Kidney capillary endothelial cell (primary cell): Measurements from ENCODE around the gene ELOVL2.
A peak's percentile ranks its signal among the peaks of the same experiment; 100 is the strongest.
"Not testable (repeated sequence)": the region's sequence is repeated elsewhere in the genome, so short reads cannot be mapped to it uniquely, and the experiment has no call there.

Source experiments
- DNase-seq: peaks from one replicate; pipeline ENCODE4 v3.0.0-alpha.2; 2018; ENCODE audit warnings: low spot score

Gene ELOVL2

GRCh38 chr6:11043961-11044711 is at the start of gene ELOVL2:
TSS of gene ELOVL2 (minus strand) at chr6:11044305. CDS start at chr6:11044230, 75 bp downstream.
- no peak for DNase-seq

DNA sequence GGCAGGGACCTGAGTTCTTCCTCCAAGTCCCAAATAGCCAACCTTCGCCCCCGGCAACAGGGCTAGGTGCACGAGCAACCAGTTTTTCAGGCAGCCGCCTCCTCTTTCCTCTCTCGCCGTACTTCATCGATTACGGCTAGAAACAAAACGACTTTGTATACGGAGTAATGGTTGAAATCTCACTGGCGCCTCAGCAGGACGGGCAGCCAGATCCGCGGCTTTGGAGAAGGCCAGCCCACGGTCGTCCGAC is 49.2 kb upstream of the ELOVL2 start:
- no peak for DNase-seq

DNA sequence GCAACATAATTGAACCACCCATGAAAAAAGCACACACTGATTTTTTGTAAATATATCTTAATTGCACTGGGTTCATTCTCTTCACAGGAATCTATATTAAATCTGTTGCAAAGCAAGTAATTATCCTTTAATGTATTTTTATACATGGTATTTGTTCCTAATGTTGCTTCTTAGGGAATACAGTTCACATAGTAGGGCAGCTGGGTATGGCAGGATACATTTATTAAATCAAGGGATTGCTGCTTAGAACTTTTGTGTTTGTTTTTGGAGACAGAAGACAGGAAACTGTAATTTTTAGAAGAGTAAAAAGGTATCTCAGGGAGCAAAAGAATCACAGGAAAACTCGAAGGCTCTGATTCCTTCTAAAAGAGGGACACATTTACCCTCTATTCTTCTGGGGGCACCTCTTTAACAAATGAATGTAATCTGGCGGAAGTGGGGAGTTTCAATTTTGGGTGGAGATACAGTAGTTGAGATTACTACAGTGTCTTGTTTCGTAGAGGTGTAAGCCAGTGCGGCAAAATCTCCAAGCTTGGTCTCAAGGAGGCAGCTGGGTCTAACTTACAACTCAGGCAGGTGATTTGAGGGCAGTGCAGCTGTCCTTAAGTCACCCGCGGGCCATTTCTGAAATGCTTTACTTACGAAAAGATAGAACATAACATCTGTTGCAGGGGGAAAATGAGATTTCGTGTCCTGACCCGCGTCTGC is 48.7 kb upstream of the ELOVL2 start:
- DNase-seq = peak; percentile 18

- not testable (repeated sequence) for DNase-seq
Observed at GRCh38 chr6:11091141-11091540, 47.0 kb upstream of the ELOVL2 start.

DNA sequence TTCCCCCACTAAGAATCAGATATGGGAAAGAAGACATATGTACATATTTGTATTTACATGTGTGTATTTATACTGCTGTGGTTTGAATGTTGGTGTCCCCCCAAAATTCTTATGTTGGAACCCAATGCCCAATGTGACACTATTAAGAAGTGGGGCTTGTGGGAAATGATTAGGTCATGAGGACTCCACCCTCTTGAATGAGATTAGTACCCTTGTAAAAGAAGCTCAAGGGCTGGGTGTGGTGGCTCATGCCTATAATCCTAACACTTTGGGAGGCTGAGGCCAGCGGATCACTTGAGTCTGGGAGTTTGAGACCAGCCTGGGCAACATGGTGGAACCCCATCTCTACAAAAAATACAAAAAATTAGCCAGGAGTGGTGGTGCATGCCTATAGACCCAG is 45.6 kb upstream of the ELOVL2 start:
- DNase-seq = no peak

DNA sequence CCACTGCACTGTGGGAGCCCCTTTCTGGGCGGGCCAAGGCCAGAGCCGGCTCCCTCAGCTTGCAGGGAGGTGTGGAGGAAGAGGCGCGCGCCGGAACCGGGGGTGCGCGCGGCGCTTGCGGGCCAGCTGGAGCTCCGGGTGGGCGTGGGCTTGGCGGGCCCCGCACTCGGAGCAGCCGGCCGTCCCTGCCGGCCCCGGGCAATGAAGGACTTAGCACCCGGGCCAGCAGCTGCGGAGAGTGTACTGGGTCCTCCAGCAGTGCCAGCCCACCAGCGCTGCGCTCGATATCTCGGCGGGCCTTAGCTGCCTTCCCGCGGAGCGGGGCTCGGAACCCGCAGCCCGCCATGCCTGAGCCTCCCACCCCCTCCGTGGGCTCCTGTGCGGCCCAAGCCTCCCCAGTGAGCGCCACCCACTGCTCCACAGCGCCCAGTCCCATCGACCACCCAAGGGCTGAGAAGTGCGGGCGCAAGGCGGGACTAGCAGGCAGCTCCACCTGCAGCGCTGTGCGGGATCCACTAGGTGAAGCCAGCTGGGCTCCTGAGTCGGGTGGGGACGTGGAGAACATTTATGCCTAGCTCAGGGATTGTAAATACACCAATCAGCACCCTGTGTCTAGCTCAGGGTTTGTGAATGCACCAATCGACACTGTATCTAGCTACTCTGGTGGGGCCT is 43.2 kb upstream of the ELOVL2 start:
- not testable (repeated sequence) for DNase-seq

- no peak for DNase-seq
Observed at GRCh38 chr6:11085758-11086435, 41.8 kb upstream of the ELOVL2 start.

DNA sequence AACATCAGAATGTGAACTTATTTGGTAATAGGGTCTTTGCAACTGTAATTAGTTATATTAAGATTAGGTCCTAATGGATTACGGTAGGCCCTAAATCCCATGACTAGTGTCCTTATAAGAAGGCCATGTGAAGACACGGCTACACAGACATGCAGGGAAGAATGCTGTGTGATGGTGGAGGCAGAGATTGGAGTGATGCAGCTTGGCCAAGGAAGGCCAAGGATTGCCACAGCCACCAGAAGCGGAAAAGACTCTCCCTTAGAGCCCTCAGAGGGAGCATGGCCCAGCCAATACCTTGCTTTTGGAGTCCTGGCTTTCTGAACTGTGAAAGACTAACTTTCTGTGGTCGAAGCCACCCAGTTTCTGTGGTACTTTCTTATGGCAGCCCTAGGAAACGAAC is 39.9 kb upstream of the ELOVL2 start:
- no peak for DNase-seq

GRCh38 chr6:11083491-11083890 is 39.4 kb upstream of the ELOVL2 start:
- DNase-seq = no peak

DNA sequence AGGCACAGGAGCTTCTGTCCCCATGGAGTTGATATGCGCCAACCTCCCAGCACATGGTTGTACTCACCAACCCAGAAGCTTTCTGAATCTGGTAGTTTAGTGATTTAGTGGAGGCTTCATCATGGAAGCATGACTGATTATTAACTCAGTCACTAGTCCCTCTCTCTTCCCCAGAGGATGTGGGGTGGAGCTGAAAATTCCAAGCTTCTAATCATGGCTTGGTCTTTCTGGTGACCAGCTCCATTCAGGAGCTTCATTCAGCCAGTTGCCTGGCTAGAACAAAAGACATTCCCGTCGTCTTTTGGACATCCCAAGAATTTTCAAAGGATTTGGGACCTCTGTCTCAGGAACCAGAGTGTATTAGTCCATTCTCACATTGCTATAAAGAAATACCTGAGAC is 36.2 kb upstream of the ELOVL2 start:
- no peak for DNase-seq

DNA sequence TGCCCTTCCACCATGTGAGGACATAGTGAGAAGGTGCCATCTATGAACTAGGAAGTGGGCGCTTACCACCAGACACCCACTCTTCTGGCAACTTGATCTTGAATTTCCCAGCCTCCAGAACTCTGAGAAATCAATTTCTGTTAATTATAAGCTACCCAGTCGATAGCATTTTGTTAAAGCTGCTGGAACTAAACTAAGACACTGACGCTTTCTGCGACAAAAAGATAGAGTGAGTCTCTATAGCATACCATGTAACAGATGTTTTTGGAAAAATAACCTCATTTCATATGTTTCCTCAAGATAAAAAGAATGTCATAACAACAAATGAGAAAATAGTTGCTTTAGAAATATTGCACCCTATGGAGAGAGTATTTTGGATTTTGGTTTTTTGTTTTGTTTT is 34.2 kb upstream of the ELOVL2 start:
- no peak for DNase-seq

DNA sequence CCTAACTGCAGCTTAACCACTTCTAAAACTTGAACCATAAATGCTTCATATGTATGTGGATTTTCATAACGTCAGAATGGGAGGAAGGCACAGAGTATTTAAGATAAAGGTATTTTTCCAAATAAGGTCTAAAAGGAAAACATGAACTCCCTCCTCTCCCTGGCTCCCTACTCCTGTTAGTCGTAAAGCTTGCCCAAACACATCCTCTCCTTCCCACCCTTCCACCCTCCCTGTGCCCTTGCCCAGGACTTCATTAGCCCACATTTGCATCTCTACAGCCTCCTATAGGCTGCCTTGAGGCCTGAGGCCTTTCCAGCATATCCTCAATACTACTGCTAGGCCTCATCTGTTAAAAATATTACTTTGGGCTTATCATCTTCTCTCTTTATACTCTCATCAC is 32.4 kb upstream of the ELOVL2 start:
- DNase-seq = no peak

- DNase-seq = no peak
Observed at GRCh38 chr6:11072101-11072500, 28.0 kb upstream of the ELOVL2 start.

- DNase-seq = no peak
Observed at GRCh38 chr6:11069760-11070159, 25.7 kb upstream of the ELOVL2 start.

- no peak for DNase-seq
Observed at GRCh38 chr6:11067348-11067747, 23.2 kb upstream of the ELOVL2 start.

DNA sequence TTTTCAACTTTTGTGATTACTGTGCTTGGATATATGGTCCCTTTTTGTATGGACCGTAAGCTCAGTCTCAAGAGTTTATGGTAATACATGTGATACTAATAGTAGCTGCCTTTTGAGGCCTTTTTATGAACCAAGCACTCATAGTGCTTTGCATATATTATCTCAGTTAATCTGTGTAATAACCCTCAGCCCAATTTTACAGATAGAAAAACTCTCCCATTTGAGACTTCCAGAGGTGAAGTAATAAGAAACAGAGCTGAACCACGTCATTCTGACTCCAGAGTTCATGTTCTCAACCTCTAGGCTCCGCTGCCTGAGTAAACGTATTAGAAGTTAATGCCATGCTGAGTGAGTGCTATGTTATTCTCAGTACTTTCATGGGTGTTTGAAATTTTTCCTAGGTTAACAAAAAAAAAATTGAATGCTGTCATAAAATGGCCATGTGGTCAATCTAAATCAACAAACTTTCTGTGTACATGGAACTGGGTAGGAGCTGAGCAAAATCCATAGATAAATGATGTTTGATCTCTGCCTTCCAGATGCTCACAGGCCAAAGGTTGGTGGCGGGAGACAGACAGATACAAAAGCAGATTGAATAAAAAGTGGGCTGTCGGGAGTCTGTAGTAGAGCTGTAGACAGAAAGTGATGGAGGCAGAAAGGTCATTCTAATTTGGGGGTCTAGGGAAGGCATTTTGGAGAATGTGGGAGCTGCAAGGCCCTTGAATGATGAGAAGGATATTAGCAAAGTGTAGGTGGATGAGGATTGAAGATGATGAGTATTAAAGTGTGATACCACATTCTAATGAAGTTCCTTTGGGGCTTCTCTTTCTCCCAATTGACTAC is 22.6 kb upstream of the ELOVL2 start:
- no peak for DNase-seq

- DNase-seq = no peak
Observed at GRCh38 chr6:11065436-11066202, 21.5 kb upstream of the ELOVL2 start.

DNA sequence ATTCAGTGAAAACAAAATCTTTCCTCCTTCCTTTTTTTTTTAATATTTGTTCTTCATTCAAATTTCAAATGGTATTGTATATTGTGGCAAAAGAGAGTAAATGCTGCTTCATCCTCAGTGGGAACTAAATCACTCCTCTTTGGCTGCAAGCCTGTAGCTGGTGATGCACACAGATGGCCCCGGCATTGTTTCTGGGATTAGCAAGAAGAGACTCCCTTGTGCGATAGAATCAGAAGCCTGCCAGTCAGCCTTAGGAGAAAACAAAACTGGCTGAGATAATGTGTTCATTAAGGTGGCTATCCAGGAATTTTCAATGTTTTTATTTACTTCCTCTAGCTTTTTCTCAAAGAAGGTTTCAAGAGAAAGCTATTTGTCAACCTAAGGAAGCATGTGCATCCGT is 20.7 kb upstream of the ELOVL2 start:
- no peak for DNase-seq

- no peak for DNase-seq
Observed at GRCh38 chr6:11062715-11063114, 18.6 kb upstream of the ELOVL2 start.

DNA sequence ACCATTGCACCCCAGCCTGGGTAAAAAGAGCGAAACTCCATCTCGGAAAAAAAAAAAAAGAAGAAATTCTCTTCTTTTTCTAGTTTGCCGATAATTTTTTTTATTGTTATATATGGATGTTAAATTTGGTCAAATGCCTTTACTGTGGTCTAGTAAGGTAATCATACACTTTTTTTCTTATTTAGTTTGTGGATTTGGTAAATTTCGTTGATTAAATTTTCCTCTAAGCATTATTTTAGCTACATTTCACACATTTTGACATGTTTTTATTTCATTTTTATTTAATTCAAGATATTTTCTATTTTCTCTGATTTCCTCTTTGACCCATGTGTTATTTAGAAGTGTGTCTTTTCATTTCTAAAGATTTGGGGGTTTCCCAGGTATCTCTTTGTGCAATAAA is 18.0 kb upstream of the ELOVL2 start:
- no peak for DNase-seq

DNA sequence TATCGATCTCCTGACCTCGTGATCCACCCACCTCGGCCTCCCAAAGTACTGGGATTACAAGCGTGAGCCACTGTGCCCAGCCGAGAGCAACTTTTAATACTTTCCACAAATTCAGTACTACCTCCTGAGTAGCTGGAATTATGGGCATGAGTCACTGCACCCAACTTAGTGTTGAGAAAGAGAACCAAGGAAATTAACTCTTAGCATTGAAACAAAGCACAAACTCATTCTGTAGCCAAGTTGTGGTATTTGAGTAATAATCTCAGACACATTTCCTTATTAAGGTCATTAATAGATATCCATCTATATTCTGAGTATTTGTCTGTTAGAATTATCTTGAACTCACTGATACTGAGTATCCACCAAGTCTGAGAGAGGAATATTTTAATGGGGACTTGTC is 14.3 kb upstream of the ELOVL2 start:
- no peak for DNase-seq
